ENCODE data around the gene TXNL4A.

Gene TXNL4A

GRCh38 chr18:79962835-79963657 is 25.3 kb downstream of the TXNL4A start:
- DNase-seq: no peak

GRCh38 chr18:79962311-79962710 is 26.1 kb downstream of the TXNL4A start:
- DNase-seq: no peak

- no peak for DNase-seq
Measured at GRCh38 chr18:79961527-79962291, 26.7 kb downstream of the TXNL4A start.

- no peak for DNase-seq
Measured at GRCh38 chr18:79960921-79961526, 27.3 kb downstream of the TXNL4A start.

- peak; percentile 5 for DNase-seq
Measured at GRCh38 chr18:79960161-79960801, 28.1 kb downstream of the TXNL4A start.

GRCh38 chr18:79958981-79959380 is 29.4 kb downstream of the TXNL4A start:
- no peak for DNase-seq

- DNase-seq: no peak
Measured at GRCh38 chr18:79956276-79956675, 32.1 kb downstream of the TXNL4A start.

GRCh38 chr18:79955302-79956075 is 32.9 kb downstream of the TXNL4A start:
- no peak for DNase-seq

GRCh38 chr18:79954791-79955190 is 33.6 kb downstream of the TXNL4A start:
- DNase-seq: no peak

GRCh38 chr18:79953971-79954651 is 34.3 kb downstream of the TXNL4A start:
- no peak for DNase-seq

- no peak for DNase-seq
Measured at GRCh38 chr18:79952996-79953559, 35.3 kb downstream of the TXNL4A start.

GRCh38 chr18:79952456-79952995 is 35.8 kb downstream of the TXNL4A start:
- no peak for DNase-seq

GRCh38 chr18:79951545-79952455 is 36.6 kb downstream of the TXNL4A start, which contains the start of gene SLC66A2:
TSS of gene SLC66A2 (minus strand) at chr18:79951653. CDS start at chr18:79950926, 727 bp downstream.
- DNase-seq: peak; percentile 74

- DNase-seq: no peak
Measured at GRCh38 chr18:79950515-79951341, 37.6 kb downstream of the TXNL4A start.

GRCh38 chr18:79949697-79950487 is 38.5 kb downstream of the TXNL4A start:
- DNase-seq: no peak

GRCh38 chr18:79948719-79949411 is 39.5 kb downstream of the TXNL4A start:
- DNase-seq: no peak

GRCh38 chr18:79947881-79948610 is 40.3 kb downstream of the TXNL4A start:
- no peak for DNase-seq

Data from NCI-H774 (cell line).